Osteoblast (primary cell): ENCODE measurements around the gene PPP2R5A. TPM values are rescaled to one million over a fixed set of nuclear protein-coding genes. Genes with fewer than 3 reads are reported as not detected.

ENCODE experiments used
- DNase-seq: peaks from one replicate; pipeline ENCODE4 v3.0.0; 2011; ENCODE audit warnings: low spot score, mixed read lengths; ENCODE audit not compliant: insufficient read length; ENCODE audit errors: missing footprints
- H2AFZ ChIP-seq: 2 replicates; pipeline ENCODE4 v1.6.0; 2011; ENCODE audit warnings: mild to moderate bottlenecking, low read length
- H3K27ac ChIP-seq: 2 replicates; pipeline ENCODE4 v1.5.1; 2011; ENCODE audit warnings: mild to moderate bottlenecking, low read depth, low read length, moderate library complexity
- H3K27me3 ChIP-seq: 2 replicates; pipeline ENCODE4 v1.6.0; 2012; ENCODE audit warnings: mild to moderate bottlenecking, control low read depth, inconsistent platforms, low read length, moderate library complexity; ENCODE audit not compliant: insufficient read depth
- H3K36me3 ChIP-seq: 2 replicates; pipeline ENCODE4 v1.5.1; 2011; ENCODE audit warnings: mild to moderate bottlenecking, low read length, control low read depth, moderate library complexity; ENCODE audit not compliant: insufficient read depth
- H3K4me1 ChIP-seq: 2 replicates; pipeline ENCODE4 v1.5.1; 2011; ENCODE audit warnings: mild to moderate bottlenecking, low read length, control low read depth, moderate library complexity; ENCODE audit not compliant: insufficient read depth
- H3K4me2 ChIP-seq: 2 replicates; pipeline ENCODE4 v1.6.0; 2011; ENCODE audit warnings: mild to moderate bottlenecking, low read length; ENCODE audit not compliant: insufficient read depth
- H3K4me3 ChIP-seq: fragments of 200-600 bp; sonication (generic); 3 replicates; pipeline ENCODE4 v1.5.1; 2012; ENCODE audit warnings: mild to moderate bottlenecking, low read length, inconsistent platforms; ENCODE audit not compliant: insufficient read depth
- H3K79me2 ChIP-seq: 2 replicates; pipeline ENCODE4 v1.6.0; 2012; ENCODE audit warnings: mild to moderate bottlenecking, low read length, control low read depth, inconsistent platforms; ENCODE audit not compliant: insufficient read depth
- H3K9me3 ChIP-seq: 2 replicates; pipeline ENCODE4 v1.5.1; 2011; ENCODE audit warnings: low read depth, low read length, control low read depth
- H4K20me1 ChIP-seq: 2 replicates; pipeline ENCODE4 v1.6.0; 2012; ENCODE audit warnings: mild to moderate bottlenecking, low read length, control low read depth; ENCODE audit not compliant: insufficient read depth
- total RNA-seq: library from RNA; depleted of rRNA; stranded (reverse); fragments of >200 nt; gene quantifications from 2 replicates; pipeline ENCODE4 v1.2.3, GENCODE V29; 2012
- TF ChIP-seq, protein P1 (sequence below): IDR thresholded peaks from 2 replicates; pipeline ENCODE4 v1.5.1; 2011; ENCODE audit warnings: mild to moderate bottlenecking, low read depth, low read length, moderate library complexity; ENCODE audit errors: extremely low read depth

PPP2R5A gene
- total RNA-seq, 1 donor: 21.4 TPM

DNA sequence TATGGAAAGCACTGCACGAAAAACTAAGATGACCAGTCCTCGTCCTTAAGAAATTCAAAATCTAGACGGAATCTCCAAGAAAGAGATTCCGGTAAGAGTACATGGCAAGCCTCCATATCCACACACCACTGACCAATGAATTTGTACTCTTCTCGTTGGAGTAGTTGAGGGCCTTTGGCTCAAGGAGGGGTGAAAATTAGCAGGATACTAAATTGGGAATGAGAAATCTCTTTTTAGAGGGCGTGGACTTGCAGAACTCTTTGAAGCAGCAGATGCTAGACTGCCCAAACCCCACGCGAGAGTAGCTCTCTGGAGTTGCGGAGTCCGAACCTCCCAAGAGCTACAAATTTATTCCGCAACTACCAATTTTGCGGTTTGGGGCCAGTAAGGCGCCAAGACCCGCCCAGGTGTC lies 872 bp upstream of the PPP2R5A start:
- Histone ChIP-seq H3K27ac (peak overlapping the region; percentile 84), H3K27me3 (no peaks in the 10 kb centered on the region), H3K4me1 (peaks cover 18% of the 10 kb centered on the region), H3K79me2 (peaks cover 31% of the 10 kb centered on the region), H3K36me3 (no peaks in the 10 kb centered on the region), H3K9me3 (no peaks in the 10 kb centered on the region), H4K20me1 (peaks cover 10% of the 10 kb centered on the region), H3K4me3 (peak overlapping the region; percentile 95), H3K4me2 (peak overlapping the region; percentile 87), H2AFZ (peak overlapping the region; percentile 100)
- no peak for DNase-seq
- TF ChIP-seq, protein P1, sequence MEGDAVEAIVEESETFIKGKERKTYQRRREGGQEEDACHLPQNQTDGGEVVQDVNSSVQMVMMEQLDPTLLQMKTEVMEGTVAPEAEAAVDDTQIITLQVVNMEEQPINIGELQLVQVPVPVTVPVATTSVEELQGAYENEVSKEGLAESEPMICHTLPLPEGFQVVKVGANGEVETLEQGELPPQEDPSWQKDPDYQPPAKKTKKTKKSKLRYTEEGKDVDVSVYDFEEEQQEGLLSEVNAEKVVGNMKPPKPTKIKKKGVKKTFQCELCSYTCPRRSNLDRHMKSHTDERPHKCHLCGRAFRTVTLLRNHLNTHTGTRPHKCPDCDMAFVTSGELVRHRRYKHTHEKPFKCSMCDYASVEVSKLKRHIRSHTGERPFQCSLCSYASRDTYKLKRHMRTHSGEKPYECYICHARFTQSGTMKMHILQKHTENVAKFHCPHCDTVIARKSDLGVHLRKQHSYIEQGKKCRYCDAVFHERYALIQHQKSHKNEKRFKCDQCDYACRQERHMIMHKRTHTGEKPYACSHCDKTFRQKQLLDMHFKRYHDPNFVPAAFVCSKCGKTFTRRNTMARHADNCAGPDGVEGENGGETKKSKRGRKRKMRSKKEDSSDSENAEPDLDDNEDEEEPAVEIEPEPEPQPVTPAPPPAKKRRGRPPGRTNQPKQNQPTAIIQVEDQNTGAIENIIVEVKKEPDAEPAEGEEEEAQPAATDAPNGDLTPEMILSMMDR: no peak

DNA sequence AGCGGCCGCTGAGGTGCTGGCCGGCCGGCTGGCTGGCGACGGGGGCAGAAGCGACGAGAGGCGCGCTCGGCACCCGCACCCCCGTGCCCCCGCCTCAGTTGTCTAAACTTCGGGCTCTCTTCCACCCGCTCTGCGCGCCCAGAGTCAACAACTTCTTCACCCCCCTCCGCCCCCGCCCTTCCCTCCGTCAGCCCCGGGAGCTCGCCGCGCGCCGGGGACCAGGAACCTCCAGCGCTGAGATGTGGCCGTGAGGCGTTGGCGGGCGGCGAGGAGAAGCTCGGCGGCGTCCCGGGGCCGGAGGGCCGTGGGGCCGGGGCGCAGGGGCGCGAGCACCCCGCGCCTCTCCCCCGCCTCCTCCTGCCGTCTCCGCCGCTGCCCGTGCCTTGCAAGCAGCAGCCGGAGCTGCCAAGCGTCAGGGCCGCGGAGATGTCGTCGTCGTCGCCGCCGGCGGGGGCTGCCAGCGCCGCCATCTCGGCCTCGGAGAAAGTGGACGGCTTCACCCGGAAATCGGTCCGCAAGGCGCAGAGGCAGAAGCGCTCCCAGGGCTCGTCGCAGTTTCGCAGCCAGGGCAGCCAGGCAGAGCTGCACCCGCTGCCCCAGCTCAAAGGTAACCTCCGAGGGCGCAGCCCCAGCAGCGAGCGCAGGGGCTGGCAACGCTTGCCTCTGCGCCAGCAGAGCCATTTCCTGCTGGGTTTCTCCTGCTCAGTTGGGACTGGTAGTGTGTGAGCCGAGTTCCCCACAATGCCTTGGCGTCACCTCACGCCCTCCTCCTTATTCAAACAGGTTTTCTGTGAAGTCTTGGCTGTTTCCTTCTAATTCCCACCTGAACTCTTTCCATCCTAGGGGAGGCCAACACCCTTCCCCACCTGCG lies 710 bp downstream of the PPP2R5A start:
- H4K20me1 ChIP-seq: peaks cover 18% of the 10 kb centered on the region
- H3K27me3 ChIP-seq: no peaks in the 10 kb centered on the region
- peak; percentile 89 for DNase-seq
- H3K4me3 ChIP-seq: peak overlapping the region; percentile 95
- H3K4me2 ChIP-seq: peak overlapping the region; percentile 95
- peak overlapping the region; percentile 81 for H2AFZ ChIP-seq
- H3K36me3 ChIP-seq: no peaks in the 10 kb centered on the region
- H3K4me1 ChIP-seq: peaks cover 18% of the 10 kb centered on the region
- TF ChIP-seq, protein P1: no peak
- peaks cover 46% of the 10 kb centered on the region for H3K79me2 ChIP-seq
- H3K9me3 ChIP-seq: no peaks in the 10 kb centered on the region
- H3K27ac ChIP-seq: peak overlapping the region; percentile 82

DNA sequence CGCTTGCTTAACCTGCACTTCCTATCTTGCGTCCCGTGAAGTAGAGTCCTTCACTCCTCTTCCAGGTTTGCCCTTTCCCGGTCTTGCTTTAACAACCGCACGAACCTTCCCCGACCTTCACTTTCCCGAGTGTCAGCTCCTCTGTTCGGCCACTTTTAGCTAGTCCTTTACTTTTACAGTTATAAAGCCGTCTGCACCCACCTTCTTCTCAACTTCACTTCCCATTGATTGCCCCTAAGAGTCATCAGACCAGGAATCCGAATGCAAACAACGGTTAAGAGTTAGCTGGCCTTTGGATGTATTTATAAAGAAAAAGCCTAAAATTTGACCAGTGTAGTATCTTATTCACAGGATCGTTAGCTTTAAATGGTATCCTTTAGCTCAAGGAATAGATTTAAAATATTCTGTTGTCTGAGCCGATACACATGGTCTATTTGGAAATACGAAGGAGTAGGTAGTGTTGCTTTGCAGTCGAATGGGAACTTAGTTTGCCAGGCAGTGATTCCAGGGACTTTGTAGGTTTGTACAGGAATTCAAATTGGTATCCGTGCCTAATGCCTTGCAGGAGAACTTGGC lies 1.4 kb downstream of the PPP2R5A start:
- Histone ChIP-seq H3K79me2 (peaks cover 53% of the 10 kb centered on the region), H3K4me3 (peak overlapping the region; percentile 95), H3K4me2 (peak overlapping the region; percentile 95), H3K9me3 (no peaks in the 10 kb centered on the region), H3K27me3 (no peaks in the 10 kb centered on the region), H4K20me1 (peaks cover 25% of the 10 kb centered on the region), H3K27ac (peak overlapping the region; percentile 82), H2AFZ (peak overlapping the region; percentile 81), H3K4me1 (peaks cover 22% of the 10 kb centered on the region), H3K36me3 (no peaks in the 10 kb centered on the region)
- TF ChIP-seq, protein P1: no peak
- DNase-seq: peak; percentile 54
